SU-DHL-6 (cell line): ENCODE measurements around the gene ATAD1.

Source experiments
- H2AFZ ChIP-seq: fragments of 200-600 bp; sonication (generic); 2 replicates; pipeline ENCODE4 v1.6.1; 2014; ENCODE audit warnings: low read depth, mild to moderate bottlenecking, moderate library complexity, mixed read lengths, antibody characterized with exemption, low read length; ENCODE audit not compliant: severe bottlenecking
- H3F3A ChIP-seq: fragments of 200-600 bp; shearing (Covaris generic); 2 replicates; pipeline ENCODE4 v1.6.0; 2016; ENCODE audit warnings: antibody characterized with exemption, mild to moderate bottlenecking; ENCODE audit not compliant: insufficient read depth
- H3K27ac ChIP-seq: fragments of 200-600 bp; sonication (generic); 2 replicates; pipeline ENCODE4 v1.5.1; 2016; ENCODE audit warnings: low read depth, mild to moderate bottlenecking, low read length, moderate library complexity, mixed read lengths
- H3K27me3 ChIP-seq: fragments of 200-600 bp; sonication (generic), shearing (Covaris generic); 2 replicates; pipeline ENCODE4 v1.6.0; 2014; ENCODE audit warnings: mild to moderate bottlenecking, low read length
- H3K36me3 ChIP-seq: fragments of 200-600 bp; sonication (generic); 2 replicates; pipeline ENCODE4 v1.6.1; 2014; ENCODE audit warnings: mild to moderate bottlenecking, low read length, mixed read lengths
- H3K4me2 ChIP-seq: fragments of 300-600, 200-600 bp; shearing (Covaris generic), sonication (generic); 2 replicates; pipeline ENCODE4 v1.6.0; 2014; ENCODE audit warnings: low read length, low read depth, mild to moderate bottlenecking; ENCODE audit not compliant: poor library complexity, severe bottlenecking
- H3K4me3 ChIP-seq: fragments of 200-600 bp; sonication (generic); 2 replicates; pipeline ENCODE4 v1.5.1; 2014; ENCODE audit warnings: antibody characterized with exemption, low read length, mild to moderate bottlenecking, mixed read lengths; ENCODE audit not compliant: insufficient read depth, poor library complexity, severe bottlenecking
- H3K79me2 ChIP-seq: fragments of 200-600 bp; sonication (generic); 2 replicates; pipeline ENCODE4 v1.6.1; 2014; ENCODE audit warnings: mild to moderate bottlenecking, low read length, moderate library complexity; ENCODE audit not compliant: insufficient read depth
- H3K9ac ChIP-seq: fragments of 200-600 bp; sonication (generic); 2 replicates; pipeline ENCODE4 v1.7.0; 2014; ENCODE audit warnings: mild to moderate bottlenecking, low read length
- H3K9me2 ChIP-seq: fragments of 200-600 bp; sonication (generic); replicated peaks from 2 replicates; pipeline ENCODE4 v1.6.1; 2014; ENCODE audit warnings: low read length; ENCODE audit not compliant: insufficient read depth
- H3K9me3 ChIP-seq: fragments of 200-600 bp; sonication (generic); 2 replicates; pipeline ENCODE4 v1.6.1; 2014; ENCODE audit warnings: low read length, mixed read lengths; ENCODE audit not compliant: insufficient read depth
- H4K20me1 ChIP-seq: fragments of 200-600 bp; sonication (generic); 2 replicates; pipeline ENCODE4 v1.6.1; 2014; ENCODE audit warnings: low read depth, mild to moderate bottlenecking, antibody characterized with exemption, low read length, moderate library complexity, mixed read lengths
- CTCF ChIP-seq: fragments of 200-600 bp; sonication (generic); IDR thresholded peaks from one replicate; pipeline ENCODE4 v1.5.1; 2017; ENCODE audit warnings: antibody characterized with exemption, mild to moderate bottlenecking, low read length, moderate library complexity; ENCODE audit not compliant: insufficient read depth, poor library complexity, severe bottlenecking
- EZH2phosphoT487 ChIP-seq: fragments of 200-600 bp; sonication (generic), shearing (Covaris generic); conservative IDR thresholded peaks from 2 replicates; pipeline ENCODE4 v1.6.1; 2018; ENCODE audit warnings: mild to moderate bottlenecking, antibody characterized with exemption, low read length, moderate library complexity, mixed read lengths

The ATAD1 gene

DNA sequence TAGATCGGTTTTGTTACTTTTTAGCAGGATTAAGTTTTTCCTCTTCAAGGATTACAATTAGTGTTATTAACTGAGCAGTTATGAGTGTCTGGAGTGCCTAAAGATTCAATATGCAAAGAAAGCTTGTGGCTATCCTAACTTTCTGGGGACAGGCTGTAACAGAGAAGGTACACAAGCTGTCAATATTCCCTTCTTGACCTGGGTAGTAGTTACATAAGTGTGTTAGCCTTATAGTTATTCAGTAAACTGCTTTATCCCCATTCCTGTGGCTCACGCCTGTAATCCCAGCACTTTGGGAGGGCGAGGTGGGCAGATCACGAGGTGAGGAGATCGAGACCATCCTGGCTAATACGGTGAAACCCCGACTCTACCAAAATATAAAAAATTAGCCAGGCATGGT, 31.6 kb downstream of the ATAD1 start:
- Histone ChIP-seq H4K20me1 (no peaks in the 10 kb centered on the region), H3K4me2 (no peak overlapping the region), H2AFZ (no peak overlapping the region), H3K27ac (no peak overlapping the region), H3F3A (no peaks in the 10 kb centered on the region), H3K4me3 (no peak overlapping the region), H3K79me2 (peaks cover 2% of the 10 kb centered on the region), H3K9me2 (no peaks in the 10 kb centered on the region), H3K9me3 (no peaks in the 10 kb centered on the region), H3K36me3 (peaks cover 55% of the 10 kb centered on the region), H3K9ac (no peak overlapping the region), H3K27me3 (no peaks in the 10 kb centered on the region)
- TF ChIP-seq EZH2phosphoT487, result no peak
- no peak for TF ChIP-seq CTCF

GRCh38 chr10:87782721-87783120, 35.3 kb downstream of the ATAD1 start:
- peaks cover 13% of the 10 kb centered on the region for H3K79me2 ChIP-seq
- no peaks in the 10 kb centered on the region for H3K9me2 ChIP-seq
- no peak overlapping the region for H3K9ac ChIP-seq
- no peak overlapping the region for H2AFZ ChIP-seq
- H4K20me1 ChIP-seq, result no peaks in the 10 kb centered on the region; the same call in 1 of the 2 replicates
- H3K4me2 ChIP-seq, result no peak overlapping the region
- H3K27ac ChIP-seq, result no peak overlapping the region
- no peaks in the 10 kb centered on the region; the same call in 1 of the 2 replicates for H3F3A ChIP-seq
- no peak overlapping the region for H3K4me3 ChIP-seq
- no peaks in the 10 kb centered on the region for H3K27me3 ChIP-seq
- no peaks in the 10 kb centered on the region for H3K9me3 ChIP-seq
- no peak for TF ChIP-seq CTCF
- no peak for TF ChIP-seq EZH2phosphoT487
- H3K36me3 ChIP-seq, result peaks cover 43% of the 10 kb centered on the region

GRCh38 chr10:87781545-87781944, 36.5 kb downstream of the ATAD1 start:
- Histone ChIP-seq H3K4me2 (no peak overlapping the region), H3K9me2 (no peaks in the 10 kb centered on the region), H3K9me3 (no peaks in the 10 kb centered on the region), H3K79me2 (peaks cover 13% of the 10 kb centered on the region), H3K27me3 (no peaks in the 10 kb centered on the region), H3K4me3 (no peak overlapping the region), H4K20me1 (no peaks in the 10 kb centered on the region; the same call in 1 of the 2 replicates), H2AFZ (no peak overlapping the region), H3K9ac (no peak overlapping the region), H3K36me3 (peaks cover 47% of the 10 kb centered on the region), H3F3A (no peaks in the 10 kb centered on the region; the same call in 1 of the 2 replicates), H3K27ac (no peak overlapping the region)
- no peak for TF ChIP-seq EZH2phosphoT487
- TF ChIP-seq CTCF, result no peak
